HG03039 (cell line): ENCODE measurements around the gene TMEM270.
"Not testable (repeated sequence)": the region's sequence is repeated elsewhere in the genome, so short reads cannot be mapped to it uniquely, and the experiment has no call there.

Source experiments
- ATAC-seq: cut with Tn5 transposase; IDR thresholded peaks from one replicate; pipeline ENCODE4 v1.9.1; 2021; ENCODE audit warnings: mild to moderate bottlenecking, moderate library complexity; ENCODE audit not compliant: unreplicated experiment

Gene TMEM270

DNA sequence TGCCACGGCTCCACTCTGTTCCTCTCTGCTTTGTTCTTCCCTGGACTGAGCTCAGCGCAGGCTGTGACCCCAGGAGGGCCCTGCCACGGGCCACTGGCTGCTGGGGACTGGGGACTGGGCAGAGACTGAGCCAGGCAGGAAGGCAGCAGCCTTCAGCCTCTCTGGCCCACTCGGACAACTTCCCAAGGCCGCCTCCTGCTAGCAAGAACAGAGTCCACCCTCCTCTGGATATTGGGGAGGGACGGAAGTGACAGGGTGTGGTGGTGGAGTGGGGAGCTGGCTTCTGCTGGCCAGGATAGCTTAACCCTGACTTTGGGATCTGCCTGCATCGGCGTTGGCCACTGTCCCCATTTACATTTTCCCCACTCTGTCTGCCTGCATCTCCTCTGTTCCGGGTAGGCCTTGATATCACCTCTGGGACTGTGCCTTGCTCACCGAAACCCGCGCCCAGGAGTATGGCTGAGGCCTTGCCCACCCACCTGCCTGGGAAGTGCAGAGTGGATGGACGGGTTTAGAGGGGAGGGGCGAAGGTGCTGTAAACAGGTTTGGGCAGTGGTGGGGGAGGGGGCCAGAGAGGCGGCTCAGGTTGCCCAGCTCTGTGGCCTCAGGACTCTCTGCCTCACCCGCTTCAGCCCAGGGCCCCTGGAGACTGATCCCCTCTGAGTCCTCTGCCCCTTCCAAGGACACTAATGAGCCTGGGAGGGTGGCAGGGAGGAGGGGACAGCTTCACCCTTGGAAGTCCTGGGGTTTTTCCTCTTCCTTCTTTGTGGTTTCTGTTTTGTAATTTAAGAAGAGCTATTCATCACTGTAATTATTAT is 28.9 kb upstream of the TMEM270 start:
- ATAC-seq = no peak

DNA sequence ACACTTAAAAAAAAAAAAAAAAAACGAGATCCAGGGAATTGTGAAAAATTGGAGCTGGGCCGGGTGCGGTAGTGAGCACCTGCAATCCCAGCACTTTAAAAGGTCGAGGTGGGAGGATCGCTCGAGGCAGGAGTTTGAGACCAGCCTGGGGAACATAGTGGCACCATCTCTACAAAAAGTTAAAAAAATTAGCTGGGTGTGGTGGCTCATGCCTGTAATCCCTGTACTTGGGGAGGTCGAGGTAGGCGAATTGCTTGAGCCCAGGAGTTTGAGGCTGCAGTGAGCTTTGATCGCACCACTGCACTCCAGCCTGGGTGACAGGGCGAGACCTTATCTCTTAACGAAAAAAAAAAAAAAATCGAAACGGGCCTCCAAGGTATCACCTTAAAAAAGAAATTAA is 28.2 kb upstream of the TMEM270 start:
- no peak for ATAC-seq

DNA sequence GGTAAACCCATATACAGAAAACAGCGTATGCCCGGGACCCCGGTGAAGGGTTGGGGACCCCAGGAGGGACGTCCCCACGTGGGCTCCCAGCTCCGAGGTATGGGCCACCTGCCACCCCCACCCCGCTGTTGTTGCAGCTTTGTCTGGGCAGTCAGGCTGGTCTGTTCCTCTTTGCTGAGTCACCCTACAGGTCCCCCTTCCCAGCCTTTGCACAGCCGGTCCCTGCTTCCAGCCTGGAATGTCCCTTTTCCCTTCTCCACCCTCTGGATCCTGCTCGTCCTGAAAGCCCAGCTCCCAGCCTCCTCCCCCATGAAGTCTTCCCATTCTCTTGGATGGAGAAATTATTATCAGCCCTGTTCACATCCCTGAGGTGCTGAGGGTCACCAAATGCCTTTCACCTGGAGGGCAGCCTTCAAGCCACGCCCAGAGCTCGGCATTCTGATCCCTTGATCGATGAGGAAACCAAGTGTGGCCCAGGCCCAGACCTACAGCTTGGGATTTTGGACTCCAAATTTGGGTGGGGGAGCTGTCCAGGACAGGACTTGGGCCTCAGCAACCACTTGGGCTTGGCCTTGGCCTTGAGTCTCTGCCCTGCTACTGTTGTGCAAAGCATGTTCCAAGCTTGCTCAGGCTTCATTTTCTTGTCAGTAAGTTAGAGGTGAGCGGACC is 27.6 kb upstream of the TMEM270 start:
- ATAC-seq = no peak

DNA sequence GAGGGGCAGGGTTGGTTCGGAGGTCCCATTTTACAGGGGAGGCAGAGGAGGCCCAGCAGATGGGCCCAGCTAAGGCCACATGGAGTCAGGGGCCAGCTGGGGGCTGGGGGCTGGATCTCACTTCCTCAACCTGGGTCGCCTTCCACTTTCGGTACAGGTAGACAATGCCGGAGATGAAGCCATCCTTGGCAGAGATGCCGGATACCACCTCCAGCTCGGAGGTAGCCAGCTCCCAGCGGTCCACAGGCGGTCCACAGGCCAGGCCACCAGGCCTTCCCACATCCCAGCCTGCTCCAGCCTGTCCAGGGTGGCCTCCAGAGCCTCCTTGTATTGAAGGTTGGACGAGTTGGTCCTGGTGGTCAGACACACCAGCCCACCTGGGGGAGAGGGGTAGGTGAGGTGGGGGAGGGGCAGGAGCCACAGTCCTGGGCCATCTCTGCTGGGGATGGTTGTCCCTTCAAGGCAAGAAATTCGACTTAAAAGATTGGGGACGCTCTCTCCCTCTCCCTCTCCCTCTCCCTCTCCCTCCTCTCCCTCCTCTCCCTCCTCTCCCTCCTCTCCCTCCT is 26.2 kb upstream of the TMEM270 start:
- no peak for ATAC-seq

DNA sequence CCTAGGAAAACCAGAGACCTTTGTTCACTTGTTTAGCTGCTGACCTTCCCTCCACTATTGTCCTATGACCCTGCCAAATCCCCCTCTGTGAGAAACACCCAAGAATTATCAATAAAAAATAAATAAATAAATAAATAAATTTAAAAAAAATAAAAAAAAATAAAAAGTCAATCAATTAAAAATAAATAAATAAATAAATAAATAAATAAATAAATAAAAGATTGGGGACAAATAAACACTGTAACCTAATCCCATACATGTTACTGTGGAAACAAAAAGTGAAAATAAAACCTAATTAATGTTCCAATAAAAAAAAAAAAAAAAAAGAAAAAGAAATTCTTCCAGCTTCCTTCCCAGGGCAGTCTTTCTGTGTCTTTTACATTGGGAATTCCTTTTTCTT is 23.8 kb upstream of the TMEM270 start:
- not testable (repeated sequence) for ATAC-seq

DNA sequence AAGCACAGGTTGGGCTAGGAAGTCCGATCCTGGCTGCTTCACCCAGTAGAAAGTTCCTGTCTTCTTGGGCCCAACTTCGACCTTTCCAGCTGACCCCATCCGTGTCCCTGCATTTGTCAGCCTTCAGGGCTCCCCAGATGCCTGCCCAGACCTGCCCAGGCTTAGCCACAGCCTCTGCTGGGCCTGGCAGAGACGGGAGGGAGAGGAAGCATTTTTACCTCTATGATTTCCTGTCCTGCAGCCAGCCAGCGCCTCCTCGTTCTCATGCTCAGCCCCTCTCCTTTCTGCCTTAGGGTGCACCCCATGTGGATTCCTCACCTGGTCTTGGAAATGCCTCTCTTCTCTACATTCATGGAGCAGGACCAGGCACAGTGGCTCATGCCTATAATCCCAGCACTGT is 22.3 kb upstream of the TMEM270 start:
- ATAC-seq = no peak

DNA sequence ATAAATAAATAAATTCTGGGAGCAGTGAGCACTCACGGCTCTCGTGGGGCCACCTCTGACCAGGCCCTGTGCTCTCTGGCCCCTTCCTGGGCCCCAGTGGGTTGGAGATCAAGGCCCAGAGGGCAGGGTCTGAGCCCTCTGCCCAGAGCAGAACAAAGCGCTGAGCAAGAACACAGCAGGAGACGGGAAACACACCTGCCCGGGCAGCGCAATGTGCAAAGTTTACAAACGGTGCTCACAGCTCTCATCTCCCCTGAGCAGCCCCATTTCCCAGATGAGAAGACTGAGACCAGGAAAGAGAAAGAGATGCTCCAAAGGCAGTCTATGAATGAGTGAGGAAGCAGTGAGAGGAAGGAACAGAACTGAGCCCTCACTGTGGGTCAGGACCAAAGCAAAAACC is 21.7 kb upstream of the TMEM270 start:
- no peak for ATAC-seq

DNA sequence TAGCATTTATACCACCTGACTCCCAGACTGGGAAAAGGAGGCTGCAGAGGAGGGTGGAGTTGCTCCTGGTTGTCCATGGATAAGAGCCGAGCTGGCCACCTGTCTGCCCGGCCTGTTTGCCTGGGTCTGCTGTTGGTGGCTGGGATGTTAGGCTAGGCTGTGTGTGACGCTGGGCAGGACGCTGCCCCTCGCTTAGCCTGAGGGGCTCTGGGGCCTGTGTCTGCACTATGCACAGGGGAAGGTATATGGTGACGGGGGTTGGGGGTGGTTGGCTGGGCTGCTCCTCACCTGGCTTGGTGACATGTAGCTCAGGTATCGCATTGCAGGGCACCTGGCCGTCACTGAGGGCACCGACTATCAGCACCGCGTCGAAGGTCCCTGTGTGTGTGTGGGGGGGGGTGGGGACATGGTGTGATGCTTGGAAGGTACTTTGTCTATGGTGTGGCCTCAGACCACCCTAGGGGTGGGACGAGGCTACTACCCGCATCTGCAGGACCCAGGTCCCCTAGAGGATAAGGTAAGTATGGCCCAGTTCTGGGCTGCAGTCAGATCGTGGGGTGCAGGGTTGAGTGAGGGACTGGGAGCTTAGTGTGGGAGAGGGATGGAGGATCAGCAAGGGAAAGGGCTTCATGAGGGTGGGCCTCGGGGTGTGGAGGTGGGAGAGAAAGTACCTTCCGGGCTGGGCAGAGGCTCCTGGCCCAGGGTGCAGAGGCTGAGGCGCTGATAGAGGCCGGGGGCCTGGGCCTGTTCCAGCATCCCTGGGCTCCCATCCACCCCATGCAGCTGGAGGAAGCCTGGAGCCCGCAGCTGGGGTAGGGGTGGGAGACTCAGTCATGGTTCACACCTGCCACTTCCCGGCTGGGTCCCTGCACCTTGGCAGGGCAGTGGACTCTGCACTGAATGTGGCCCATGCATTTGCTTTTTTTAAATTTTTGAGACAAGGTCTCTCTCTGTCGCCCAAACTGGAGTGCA is 20.9 kb upstream of the TMEM270 start:
- no peak for ATAC-seq

DNA sequence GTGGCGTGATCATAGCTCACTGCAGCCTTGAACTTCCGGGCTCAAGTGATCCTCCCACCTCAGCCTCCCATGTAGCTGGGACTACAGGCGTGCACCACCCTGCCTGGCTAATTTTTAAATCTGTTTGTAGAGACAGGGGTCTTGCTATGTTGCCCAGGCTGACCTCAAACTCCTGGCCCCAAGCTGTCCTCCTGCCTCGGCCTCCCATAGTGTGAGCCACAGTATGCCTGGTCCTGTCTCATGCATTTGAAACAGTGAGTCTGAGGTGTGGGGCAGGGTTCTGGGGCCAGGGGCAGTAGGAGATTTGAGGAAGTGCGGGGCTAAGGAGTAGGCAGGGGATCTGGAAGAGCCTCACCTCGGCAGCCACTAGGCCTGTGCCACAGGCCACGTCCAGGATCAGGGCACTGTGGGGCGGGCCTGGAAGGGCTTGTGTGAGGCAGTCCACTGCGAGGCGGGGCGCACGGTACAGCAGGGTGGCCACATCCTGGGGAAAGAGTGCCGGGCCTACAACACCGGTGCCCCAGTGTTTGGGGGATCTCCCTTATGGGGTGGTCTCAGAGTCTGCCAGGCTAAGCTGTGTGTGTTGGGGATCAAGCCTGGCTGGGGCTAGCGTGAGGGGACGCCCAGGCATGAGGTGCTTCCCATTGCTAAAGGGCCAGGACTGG is 20.1 kb upstream of the TMEM270 start:
- no peak for ATAC-seq

DNA sequence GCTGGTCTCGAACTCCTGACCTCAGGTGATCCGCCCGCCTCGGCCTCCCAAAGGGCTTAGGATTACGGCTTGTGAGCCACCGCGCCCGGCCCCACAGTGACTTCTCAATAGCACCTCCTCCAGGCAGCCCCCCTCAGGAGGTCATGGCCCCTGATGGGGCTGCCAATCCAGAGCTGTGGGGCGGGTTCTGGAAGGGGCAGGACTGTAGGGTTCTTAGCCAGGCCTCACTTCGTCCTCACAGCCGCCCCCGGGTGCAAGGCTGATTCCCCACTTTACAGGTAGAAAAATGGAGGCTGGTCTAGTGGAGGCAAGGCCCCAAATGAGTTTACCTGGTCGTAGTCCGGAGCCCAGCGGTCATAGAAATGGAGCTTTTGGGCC is 19.3 kb upstream of the TMEM270 start:
- no peak for ATAC-seq

DNA sequence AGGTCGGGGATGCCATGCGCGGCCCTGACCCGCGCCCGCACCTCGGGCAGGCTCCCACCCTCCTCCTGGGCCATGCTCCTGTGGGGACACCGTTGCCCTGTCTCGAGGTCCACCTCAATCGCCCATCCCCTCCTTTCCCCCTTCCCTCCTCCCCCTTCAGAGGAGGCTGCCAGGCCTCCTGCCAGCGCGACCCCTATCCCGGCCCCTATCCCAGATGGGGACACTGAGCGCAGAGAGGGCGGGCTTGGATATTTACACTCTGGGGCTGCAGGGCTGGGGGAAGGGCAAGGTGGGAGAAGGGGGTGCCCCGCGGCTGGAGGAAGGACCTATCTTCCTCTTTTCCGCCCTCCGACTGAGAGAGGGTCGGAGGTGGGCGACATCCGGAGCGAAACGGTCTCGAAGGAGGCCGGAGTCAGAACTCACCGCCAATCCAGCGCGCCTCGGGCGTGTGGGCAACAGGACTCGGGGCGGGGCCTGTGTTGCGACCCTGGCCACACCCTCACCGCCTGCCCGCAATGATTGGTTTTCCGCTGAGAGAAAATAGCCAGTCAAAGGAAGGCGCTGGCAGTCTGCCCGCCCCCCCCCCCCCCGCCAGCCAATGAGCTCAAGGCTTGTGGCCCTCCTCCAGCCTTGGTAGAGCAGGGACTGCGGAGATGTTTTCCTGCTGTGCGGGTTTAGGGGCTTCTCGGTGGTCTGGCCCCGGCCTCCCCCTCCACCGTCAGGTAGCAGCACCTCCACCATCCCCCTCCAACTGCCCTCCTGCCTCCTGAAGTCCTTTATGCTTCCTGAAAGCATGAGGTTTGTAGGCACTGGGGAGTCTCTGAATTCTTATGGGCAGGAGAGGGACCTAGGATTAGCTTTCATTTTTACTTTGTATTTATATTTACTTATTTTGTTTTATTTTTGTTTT is 18.6 kb upstream of the TMEM270 start, which contains the start of gene METTL27:
Gene METTL27, minus strand, starts transcription at position 450 of the 910 bp plus-strand sequence. Its CDS starts 376 bp downstream, at position 74.
- ATAC-seq = peak; percentile 90

DNA sequence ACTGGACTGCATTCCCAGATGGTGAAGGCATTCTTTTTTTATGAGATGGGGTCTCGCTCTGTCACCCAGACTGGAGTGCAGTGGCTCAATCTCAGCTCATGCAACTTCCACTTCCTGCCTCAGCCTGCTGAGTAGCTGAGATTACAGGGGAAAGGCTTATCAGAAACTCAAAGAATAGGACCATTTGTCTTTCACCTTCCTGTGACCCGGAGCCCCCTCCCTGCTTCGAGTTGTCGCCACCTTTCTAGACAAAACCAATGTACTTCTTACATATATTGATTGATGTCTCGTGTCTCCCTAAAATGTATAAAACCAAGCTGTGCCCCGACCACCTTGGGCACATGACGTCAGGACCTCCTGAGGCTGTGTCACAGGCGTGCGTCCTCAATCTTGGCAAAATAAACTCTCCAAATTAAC is 16.8 kb upstream of the TMEM270 start:
- ATAC-seq = no peak

DNA sequence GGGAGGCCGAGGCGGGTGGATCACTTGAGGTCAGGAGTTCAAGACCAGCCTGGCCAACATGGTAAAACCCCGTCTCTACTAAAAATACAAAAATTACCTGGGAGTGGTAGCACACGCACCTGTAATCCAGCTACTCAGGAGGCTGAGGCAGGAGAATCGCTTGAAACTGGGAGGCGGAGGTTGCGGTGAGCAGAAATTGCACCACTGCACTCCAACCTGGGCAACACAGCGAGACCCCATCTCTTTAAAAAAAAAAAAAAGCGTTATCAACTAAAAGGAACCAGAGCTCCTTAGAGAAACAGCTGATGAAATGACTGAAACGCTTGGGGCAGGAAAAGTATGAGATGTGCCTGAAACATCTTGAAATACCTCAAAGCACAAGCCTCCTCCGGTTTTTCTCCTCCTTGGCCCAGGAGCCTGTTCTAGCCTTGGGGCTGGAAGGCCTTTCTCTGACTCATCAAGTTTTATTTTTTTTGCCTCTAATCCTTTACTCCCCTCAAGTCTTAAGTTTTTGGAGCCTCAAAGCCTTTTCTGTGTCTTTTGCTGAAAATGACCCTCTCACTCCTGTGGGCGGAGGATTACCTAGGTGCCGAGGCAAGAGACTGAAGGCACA is 16.0 kb upstream of the TMEM270 start:
- ATAC-seq = no peak

DNA sequence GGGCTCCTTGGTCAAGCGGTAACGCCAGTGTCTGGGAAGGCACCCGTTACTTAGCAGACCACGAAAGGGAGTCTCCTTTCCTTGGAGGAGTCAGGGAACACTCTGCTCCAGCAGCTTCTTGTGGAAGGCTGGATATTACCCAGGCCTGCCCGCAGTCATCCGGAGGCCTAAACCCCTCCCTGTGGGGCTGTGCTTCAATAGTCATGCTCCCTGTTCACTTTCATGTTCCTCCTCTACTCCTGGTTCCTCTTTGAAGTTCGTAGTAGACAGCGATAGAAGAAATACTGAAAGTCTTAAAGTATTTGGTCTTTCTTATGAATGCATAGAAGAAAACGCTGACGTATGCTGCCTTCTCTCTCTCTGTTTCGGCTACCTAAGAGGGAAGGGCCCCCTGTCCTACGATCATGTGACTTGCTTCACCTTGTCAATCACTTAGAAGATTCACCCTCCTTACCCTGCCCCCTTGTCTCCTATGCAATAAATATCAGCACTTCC is 15.2 kb upstream of the TMEM270 start:
- not testable (repeated sequence) for ATAC-seq

DNA sequence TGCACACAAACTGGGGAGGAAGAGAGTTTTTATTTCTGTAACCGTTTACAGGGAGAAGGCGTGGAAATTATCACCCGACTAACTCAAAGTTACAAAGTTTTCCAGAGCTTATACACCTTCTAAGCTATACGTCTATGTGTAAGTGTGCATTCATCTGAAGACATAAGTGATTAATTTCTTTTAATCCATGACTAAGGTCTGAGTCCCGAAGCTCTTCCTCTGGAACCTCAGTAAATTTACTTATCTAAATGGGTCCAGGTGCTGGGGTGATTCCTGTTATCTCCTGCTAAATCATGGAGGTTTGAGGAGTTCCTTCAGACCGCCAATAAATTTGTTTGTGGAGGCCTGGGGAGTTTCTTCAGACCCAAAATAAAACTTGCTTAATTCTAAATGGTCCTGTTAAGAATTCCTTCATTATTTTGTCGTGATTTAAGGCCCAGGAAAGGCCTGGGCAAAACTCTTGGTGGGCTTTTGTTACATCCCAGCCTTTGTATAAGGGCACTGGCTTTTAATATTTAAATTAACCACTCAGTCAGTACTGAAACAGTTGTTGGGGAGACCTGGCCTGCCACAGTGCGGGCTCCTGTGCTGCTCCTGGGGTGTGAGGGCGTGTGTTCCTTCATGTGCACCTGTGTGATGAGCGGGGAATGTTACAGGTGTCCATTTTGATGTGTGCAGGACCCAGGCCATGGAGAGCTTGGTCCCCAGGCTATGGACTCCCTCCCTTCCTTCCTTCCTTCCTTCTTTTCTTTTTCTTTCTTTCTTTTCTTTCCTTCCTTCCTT is 12.8 kb upstream of the TMEM270 start:
- no peak for ATAC-seq

DNA sequence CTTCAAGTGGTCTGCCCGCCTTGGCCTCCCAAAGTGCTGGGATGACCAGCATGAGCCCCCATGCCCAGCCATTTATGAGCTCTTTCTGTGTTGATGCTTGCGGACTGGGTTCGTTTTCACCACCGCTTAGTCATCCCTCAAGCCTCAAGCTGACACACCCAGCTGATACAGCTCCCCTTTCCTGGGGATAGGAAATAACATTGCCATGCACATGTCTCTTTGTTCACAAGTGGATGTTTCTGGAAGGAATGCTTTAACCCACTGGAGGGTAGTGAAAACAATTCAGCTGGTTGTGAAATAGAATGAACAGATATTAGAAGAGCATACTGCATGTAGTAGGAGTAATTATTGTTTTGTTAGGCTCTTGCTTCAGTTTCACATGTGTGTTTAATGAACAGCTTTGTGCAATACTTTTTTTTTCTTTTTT is 10.2 kb upstream of the TMEM270 start:
- no peak for ATAC-seq

DNA sequence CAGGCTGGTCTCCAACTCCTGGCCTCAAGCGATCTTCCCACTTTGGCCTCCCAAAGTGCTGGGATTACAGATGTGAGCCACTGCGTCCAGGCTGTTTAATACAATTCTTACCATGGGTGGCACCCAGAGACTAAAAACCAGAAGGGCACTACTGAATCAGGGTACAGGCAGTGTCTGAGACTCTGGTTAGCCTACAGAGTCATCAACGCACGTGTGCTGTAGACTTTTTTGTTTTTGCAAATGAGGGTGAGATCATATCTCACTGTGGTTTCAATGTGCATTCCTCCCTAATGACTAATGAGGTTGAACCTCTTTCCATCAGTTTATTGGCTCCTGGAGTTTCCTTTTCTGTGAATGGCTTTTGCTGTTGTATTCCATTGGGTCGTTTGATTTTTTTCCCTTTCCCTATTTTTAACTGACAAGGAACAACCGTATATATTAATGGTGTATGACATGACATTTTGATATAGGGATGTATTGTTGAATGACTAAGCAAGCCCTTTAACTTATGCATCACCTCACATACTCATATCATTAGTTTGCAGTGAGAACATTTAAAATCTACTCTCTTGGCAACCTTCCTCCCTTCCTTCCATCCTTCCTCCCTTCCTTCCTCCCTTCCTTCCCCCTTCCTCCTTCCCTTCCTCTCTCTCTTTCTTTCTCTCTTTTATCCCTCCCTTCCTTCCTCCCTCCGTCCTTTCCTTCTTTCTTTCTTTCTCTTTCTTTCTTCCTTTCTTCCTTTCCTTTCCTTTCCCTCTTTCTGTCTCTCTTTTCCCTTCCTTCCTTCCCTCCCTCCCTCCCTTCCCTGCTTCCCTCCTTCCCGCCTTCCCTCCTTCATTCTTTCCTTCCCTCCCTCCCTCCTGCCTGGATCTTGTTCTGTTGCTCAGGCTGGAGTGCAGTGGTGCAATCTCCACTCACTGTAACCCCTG is 9.3 kb upstream of the TMEM270 start:
- ATAC-seq = peak; percentile 74
